GM21423 (cell line): ENCODE results near the gene TNFAIP3.
"Not testable (repeated sequence)": the region's sequence is repeated elsewhere in the genome, so short reads cannot be mapped to it uniquely, and the experiment has no call there.

Experiments
- ATAC-seq: cut with Tn5 transposase; IDR thresholded peaks from one replicate; pipeline ENCODE4 v1.9.1; 2021; ENCODE audit warnings: mild to moderate bottlenecking, moderate library complexity; ENCODE audit not compliant: unreplicated experiment

Gene TNFAIP3

DNA sequence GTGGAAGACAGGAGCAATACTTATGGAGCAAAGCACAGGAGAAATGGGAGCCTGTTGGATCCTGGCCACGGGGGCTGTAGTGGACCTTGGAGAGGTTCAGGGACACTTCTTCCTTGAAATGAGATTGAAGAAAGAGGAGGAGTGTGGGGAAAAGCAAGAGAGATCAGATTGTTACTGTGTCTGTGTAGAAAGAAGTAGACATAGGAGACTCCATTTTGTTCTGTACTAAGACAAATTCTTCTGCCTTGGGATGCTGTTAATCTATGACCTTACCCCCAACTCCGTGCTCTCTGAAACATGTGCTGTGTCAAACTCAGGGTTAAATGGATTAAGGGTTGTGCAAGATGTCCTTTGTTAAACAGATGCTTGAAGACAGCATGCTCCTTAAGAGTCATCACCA, 22.7 kb upstream of the TNFAIP3 start:
- ATAC-seq, result not testable (repeated sequence)

DNA sequence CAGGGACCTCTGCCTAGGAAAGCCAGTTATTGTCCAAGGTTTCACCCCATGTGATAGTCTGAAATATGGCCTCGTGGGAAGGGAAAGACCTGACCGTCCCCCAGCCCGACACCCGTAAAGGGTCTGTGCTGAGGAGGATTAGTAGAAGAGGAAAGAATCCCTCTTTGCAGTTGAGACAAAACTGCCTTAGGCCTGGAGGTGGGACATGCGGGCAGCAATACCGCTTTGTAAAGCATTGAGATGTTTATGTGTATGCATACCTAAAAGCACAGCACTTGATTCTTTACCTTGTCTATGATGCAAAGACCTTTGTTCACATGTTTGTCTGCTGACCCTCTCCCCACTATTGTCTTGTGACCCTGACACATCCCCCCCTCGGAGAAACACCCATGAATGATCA, 22.3 kb upstream of the TNFAIP3 start:
- ATAC-seq, result not testable (repeated sequence)

DNA sequence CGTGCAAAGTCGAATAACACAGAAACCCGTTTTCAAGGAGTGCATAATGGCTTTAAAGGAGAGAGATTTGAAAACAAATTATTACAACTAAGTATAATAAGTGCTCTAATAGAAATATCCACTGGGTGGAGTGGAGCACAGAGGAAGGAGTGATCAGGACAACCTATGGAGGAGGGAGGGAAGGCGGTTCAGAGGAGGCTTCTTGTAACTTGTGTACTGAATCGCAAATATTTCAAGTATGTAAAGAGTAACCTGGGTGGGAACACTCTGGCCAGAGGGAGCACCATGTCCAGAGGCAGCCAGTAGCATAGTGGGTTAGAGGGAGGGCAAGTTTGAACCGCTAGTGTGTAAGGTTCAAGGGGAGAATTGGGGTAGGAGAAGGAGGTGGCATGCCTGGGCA, 21.6 kb upstream of the TNFAIP3 start:
- no peak for ATAC-seq

DNA sequence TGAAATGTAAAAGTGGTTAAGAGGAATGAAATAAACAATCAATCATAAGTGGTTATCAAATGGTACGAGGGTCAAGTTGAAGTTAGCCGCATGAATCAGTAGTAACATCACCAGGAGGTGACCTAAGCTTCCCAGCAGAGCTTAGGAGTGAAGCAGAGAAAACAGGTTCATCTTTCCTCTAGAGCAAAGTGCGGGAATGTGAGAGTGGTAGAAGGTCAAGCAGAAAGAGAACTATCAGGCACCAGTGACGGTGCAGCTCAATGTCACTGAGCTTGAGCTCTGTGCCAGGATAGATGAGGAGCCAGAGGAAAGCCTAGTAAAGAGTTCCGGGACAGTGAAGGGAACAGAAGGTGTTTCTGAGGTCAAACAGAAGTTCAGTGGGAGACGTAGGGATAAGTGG, 20.8 kb upstream of the TNFAIP3 start:
- ATAC-seq, result no peak

DNA sequence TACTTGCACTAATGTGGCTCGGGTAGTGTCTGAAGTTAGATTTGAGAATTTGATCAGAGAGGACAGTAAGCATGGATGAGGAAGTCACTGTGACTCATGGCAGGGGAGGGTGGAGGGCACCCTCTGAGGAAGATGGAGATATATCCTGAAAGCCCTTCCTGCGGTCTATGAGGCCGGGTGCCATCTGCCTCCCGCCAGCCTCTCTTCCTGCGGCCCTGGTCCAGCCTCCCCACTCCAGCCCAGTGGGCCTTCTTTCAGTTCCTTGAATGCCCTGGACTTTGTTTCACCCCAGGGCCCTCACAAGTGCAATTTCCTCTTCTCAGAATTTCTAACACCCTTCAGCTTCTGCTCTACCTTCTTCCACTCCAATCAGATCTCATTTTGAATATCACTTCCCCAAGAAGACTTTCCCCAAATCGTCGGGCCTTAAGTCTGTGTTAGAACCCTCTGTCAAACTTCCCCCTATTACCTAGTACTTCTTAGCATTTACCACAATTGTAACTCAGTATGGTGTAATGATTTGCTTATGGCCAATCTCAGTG, 20.2 kb upstream of the TNFAIP3 start:
- peak; percentile 50 for ATAC-seq

DNA sequence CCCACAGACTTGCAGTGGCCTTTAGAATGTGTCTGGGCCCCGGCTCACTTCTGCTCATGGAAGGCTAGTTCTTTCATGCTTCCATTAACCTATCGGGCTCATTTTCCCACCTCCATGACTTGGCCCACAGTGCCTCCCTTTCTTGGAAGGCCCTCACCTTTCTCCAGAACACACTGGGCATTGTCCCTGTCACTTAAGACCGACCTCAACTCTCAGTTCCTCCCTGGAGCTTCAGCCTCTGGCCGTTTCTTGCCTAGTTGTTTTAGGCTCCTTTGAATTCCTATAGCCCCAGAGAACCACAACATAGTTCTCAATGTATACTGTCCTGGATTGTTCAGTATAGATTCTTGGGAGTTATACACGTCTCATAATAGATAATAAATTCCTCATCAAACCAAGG, 19.3 kb upstream of the TNFAIP3 start:
- no peak for ATAC-seq

DNA sequence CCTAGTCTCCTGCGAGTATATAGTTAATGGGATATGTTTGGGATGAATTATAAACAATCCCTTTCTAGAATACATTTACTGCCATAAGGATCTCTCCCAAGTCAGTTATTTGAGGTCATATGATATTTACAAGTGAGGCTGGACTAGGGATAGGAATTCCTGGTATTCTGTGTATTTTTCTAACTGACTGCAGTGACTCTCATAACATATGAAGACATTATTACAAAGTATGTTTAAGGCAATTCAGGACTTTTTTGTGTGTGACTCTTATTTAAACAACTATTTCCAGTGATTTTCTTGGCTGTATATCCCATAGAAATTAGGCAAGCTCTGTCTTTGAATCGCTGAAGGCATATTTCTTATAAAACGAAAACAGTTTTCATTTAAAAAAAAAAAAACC, 18.4 kb upstream of the TNFAIP3 start:
- ATAC-seq, result no peak

DNA sequence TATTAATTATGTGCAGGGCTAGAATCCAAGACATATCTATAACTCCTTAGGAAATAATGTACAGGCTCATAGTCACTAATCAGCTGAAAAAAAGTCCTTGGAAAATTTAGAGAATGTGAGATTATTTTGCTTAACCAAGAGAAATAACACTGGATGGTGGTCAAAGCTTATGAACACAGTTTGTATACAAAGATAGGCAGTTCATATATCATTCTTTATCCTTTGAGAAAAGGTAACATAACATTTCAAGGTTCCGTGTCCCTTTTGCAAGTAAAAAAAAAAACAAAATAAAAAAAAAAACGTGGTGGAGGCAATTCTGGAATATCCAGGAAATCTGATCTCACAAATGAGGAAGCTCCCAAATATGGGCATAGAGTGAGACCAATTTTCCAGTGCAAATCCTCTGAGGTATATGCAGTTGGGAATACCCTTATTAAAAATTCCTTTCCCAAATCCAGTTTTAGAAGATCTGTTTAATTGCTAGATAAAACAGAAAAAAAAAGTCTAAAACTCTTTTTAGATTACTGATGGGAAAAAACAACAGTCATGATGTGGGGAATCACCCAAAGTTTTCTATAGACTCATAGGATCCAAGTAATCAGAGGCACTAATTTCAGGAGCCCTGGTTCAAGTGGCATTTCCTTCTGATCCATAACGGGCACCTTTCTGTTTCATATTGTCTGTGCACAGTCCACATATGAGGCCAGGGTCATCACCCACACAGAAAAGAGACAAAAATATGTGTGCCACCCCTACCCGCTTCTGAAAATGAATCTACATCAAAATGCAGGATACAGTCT, 17.7 kb upstream of the TNFAIP3 start:
- no peak for ATAC-seq

DNA sequence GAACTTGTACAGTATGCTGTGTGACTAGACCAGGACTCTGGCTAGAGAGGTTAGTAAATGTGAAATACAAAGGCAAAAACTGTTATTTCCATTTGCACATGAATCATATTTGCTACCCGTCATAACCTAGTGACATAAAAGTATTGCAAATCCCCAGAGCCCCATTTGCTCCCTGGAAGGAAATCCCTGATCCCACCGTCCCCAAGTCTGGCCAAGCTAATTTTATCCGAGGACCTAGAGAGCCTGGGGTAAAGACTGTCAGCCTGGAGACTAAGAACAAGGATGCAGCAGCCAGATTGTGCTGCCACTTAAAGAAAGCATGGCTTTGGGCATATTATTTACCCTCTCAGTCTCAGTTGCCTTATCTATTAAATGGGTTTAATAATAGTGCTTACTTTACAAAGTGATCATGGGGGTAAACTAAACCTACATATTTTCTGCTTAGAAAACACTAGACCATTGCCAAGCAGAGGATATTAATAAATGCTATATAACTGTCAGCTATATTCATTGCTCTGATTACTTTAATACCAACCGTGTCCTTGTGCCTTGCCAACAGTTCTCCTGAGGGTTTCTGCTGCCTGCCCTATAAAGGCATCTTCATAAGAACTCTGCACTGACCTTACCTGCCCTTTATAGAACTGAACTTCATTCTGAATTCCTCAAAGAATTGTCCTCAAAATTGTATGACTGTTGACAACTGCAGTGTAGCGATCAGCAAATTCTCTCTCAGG, 16.9 kb upstream of the TNFAIP3 start:
- ATAC-seq, result no peak

DNA sequence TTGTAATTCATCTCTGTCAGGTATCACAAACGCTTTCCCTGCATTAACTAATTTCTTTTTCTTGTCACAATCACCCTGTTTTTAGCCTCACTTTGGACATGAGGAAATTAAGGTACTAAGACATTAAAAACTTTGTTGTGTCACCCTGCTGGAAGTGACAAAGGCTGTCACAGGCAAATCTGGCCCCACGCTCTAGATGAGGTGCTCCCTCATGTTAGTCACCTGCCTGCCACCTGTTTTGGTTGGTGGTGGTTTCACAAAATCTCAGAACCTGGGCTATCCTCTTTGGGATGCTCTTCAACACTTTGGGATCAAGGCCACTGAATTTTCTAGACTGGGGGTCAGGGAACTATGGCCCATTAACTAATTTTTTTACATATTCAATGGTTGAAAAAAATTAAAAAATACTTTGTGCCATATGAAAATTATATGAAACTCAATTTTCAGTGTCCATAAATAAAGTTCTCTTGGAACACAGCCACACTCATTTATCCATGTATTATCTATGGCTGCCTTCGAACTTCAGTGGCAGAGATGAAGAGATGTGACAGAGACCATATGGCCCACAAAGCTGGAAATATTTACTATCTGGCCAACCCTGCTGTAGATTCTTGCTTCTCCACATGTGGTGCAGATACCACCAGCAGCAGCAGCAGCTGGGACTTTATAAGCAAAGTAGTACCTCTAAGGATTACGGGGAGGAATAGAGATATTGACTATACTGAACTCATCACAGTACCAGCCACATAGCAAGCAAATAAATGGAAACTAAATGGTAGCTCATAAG, 16.1 kb upstream of the TNFAIP3 start:
- ATAC-seq, result no peak

DNA sequence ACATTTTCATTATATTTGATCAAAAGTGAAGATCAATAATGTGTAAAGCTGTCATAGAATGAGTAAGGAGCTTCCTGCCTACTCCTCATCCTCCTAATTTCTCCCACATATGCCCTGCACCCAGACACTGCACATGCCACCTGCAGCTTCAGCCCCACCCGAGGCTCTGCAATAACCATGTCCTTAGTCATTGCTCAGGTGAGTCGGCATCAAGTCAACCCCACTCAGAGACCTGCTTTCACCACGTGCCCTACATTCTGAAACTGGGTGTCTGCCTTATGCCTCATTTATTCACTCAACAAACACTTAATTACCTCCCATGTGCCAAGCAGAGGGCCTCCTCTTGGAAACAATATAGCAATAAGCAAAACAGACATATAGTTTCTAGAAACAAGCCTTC, 15.4 kb upstream of the TNFAIP3 start:
- no peak for ATAC-seq

DNA sequence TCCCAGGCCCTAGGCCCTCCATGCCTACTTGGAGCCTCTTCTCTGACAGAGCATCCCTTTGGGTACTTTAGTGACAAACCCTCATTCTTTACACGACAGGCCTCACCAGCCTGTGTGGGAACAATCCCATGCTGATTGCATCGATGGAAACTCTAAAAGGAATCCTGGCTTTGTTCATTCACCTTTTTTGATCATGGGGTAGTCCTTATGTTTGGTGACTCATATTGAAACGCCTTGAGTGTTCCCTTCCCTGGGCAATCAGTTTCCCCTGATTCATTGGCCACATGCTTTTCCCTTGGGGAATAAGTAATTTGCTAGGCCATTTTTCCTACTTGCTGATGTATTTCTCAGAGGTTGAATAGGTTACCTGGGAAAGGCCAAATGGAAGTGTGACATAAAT, 14.7 kb upstream of the TNFAIP3 start:
- ATAC-seq, result no peak

DNA sequence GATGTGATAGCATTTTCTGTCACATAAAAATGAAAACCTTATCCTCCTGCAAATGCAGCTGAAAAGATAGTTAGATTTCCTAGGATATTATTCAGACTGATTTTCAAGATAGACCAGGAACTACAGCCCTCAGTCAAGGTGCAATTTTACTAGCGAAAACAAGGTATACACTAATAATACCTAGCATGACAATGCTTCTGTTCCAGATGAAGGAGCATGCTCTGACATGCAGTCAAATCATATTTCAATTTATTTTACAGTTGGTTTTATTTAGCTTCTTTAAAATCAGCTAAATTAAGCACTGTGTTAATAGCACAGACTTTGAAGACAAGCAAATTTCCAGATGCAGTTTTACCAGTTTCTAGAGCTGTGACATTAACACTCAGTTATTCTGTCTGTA, 14.2 kb upstream of the TNFAIP3 start:
- no peak for ATAC-seq

DNA sequence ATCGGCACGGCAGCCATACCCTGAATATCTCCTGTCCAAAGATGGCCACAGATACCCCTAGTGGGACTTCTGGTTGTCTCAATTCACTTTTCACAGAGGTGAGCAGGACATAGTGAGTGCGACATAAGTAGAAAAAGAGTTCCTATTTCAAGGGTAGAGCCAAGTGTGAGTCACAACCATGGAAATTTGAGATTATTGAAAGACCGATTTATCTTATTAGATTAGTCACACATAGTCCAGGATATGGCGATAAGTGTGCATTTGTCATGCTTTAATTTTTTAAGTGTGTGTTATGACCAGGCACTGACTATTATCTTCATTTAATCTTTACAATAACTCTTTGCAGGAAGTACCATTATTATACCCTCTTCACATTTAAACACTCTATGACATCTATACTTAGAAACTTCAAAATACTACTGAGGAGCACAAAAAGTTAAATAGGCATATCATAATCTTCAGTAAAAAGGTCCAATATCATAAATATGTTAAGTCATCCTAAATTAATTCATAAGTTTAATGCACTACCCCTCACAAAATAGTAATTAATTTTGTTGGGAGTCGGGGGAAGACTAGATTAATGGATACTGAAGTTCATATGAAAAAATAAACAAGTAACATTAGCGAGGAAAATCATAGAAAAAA, 13.4 kb upstream of the TNFAIP3 start:
- ATAC-seq, result no peak

DNA sequence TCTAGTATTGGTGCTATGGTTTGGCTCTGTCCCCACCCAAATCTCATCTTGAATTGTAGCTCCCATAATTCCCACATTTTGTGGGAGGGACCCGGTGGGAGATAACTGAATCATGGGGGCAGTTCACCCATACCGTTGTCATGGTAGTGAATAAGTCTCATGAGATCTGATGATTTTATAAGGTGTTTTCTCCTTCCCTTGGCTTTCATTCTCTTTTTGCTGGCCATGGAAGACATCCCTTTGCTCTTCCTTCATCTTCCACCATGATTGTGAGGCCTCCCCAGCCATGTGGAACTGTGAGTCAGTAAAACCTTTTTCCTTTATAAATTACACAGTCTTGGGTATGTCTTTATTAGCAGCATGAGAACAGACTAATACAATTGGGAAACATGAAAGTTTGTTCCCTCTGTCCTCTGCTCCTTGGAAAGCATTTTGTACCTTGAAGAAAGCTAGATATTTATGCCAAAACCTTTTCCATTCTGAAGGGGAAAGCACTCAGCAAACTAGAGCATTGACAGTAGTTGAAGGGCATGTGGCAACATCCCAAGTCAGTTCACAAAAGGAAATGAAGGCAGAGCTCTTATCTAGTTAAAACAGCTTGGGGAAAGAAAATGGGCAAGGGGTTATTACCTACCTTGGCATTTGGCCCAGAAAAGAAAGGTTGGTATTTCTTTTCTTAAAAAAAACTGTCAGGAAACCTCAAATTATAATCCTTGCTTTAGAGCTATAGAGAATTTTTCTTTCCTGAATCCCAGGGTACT, 10.7 kb upstream of the TNFAIP3 start:
- ATAC-seq, result no peak

DNA sequence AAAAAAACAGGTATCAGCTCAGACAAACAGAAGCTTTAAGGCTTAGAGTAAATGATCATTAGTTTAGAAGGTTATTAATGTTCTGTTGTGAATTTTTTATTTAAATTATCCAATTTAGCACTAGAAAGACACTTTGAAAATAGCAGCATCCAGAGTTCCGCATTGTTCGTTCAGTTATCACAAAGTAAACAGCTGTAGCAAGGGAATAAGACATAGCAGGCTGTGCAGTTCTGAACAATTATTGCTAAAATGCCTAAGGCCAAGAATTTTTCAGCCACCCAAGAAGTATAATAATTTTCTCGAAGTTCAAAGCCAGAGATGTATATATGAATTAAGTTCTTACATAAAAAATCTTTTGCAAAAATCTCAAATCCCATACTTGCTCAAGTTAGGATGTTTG, 8.0 kb upstream of the TNFAIP3 start:
- ATAC-seq, result no peak

DNA sequence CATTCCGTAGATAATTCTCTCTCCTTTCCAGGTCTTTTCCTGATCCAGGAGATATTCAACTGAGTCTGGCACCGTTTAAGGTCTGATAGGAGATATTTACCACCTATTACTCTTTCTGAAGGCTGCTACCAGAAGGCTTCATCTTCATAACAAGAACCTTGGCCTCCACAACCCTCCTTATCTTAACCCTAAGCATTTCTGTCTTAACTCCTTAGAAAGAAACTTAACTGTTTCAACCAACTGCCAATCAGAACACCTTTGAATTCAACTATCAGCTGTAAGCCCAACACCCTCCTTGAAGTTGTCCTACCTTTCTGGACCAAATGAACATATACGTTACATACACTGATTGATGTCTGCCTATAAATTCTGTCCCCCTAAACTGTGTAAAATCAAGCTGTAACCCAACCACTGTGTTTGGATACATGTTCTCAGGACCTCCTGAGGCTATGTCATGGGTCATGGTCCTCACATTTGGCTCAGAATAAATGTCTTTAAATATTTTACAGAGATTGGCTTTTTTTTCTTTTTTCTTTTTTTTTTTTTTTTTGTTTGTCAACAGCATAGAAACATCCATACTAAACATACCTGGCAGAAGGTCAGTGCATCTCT, 6.6 kb upstream of the TNFAIP3 start:
- no peak for ATAC-seq

DNA sequence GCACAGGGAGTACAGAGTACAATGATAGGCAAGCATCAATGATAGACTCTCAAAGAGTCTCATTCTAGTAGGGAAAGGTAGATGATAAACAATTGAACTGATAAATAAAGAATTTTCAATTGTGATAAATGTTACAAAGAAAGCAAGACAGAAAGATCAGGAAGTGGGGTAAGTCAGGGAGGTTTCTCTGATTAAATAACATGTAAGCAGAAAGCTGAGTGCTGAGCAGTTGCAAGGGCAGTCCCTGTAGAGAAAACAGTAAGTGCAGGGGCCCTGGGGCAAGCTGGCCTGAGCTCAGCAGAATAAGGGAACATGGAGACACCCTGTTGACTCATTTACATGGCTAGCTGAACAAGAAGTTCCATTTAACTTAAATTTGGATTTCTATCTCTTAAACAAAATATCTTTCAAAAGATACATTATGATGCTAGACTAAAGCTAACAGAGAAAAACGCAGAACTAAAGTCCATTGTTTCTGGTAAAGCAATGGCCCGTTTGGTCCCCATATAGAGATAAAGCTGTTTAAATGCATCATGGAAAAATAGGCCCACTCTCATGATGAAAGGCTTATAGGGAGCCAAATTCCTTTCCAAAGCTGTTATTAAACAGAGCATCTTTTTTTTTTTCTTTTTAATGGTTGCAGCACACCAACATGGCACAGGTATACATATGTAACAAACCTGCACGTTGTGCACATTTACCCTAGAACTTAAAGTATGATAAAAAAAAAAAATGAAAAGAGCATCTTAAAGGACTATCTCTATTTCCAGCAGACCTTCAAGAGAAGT, 5.3 kb upstream of the TNFAIP3 start:
- ATAC-seq, result no peak
